RWPE1 (cell line): ENCODE results near the gene HEYL.

Source experiments
- CTCF ChIA-PET: fragments of 350-600 bp; sonication (Branson Sonifier 250); formaldehyde crosslinking; extraction: SDS; loops from one replicate; lab custom pipeline; 2021; lab: Yijun Ruan, JAX
- POLR2A ChIA-PET: fragments of 400-600 bp; formaldehyde crosslinking; extraction: SDS; loops from one replicate; lab custom pipeline; 2020; ENCODE audit warnings: antibody characterized with exemption; ENCODE audit not compliant: low non-redundant PET; lab: Yijun Ruan, JAX
- DNase-seq: peaks from one replicate; pipeline ENCODE4 v3.0.0; 2012; ENCODE audit warnings: low spot score
- H3K27ac ChIP-seq: fragments of 450-650 bp; 2 replicates; pipeline ENCODE4 v1.5.1; 2017
- CTCF ChIP-seq: fragments of 450-650 bp; conservative IDR thresholded peaks from 2 replicates; pipeline ENCODE4 v1.5.1; 2017; ENCODE audit warnings: low read depth, mild to moderate bottlenecking

The HEYL gene

DNA sequence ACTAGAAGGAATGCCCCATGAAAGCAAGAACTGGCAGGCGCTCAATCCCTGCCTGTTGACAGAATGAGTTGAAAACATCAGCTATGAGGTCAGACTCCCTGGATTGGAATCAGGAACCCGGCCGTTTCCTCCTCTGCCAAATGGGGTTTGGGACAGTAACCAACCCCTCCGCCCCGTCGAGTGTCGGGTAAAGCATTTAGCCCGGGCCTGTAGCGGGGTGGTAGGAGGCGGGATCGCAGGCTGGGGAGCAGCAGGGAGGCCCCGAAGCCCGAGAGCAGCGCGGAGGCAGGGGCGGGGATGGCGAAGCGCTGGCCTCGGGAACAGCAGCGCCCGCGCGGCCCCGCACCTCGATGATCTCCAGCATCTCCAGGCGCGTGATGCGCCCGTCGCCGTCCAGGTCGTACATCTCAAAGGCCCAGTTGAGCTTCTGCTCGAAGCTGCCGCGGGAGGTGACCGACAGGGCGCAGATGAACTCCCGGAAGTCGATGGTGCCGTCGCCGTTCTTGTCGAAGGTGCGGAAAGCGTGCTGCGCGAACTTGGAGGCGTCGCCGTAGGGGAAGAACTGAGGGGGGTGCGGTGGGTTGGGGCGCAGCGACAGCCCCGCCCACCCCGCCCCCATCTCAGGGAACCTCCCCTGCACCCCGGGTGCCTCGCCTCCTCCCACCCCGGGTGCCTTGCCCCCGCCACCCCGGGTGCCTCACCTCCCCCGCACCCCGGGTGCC is 44.3 kb upstream of the HEYL start:
- no peak for TF ChIP-seq CTCF
- POLR2A ChIA-PET = no interaction called here
- no peak overlapping the region for H3K27ac ChIP-seq
- no peak for DNase-seq
- CTCF ChIA-PET = no interaction called here

DNA sequence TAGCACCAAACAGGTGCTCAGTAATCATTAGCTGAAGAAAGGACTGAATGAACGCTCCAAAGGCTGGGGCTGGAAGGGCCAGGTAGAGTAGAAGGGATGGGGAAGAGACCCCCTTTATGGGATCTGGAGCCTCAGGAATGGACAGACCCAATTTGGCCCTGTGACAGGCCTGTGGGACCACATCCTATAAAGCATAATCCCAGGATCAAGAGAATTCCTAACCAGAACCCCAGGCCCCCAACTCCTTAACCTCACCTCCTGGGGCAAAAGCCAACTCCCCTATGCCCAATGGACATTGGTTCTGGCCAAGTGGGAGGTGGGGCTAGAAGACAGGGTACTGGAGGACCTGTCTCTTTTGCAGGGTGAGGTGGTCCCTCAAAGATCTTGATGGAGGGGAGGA is 42.6 kb upstream of the HEYL start:
- no peak for DNase-seq
- TF ChIP-seq CTCF = no peak
- no peak overlapping the region for H3K27ac ChIP-seq
- CTCF ChIA-PET = interaction anchor here (1.0 kb wide), 1 partner anchor 10 kb away, joined by 3 read pairs; no protein-coding TSS in a partner anchor
- POLR2A ChIA-PET = no interaction called here

GRCh38 chr1:39681294-39681693 is 41.9 kb upstream of the HEYL start:
- POLR2A ChIA-PET = no interaction called here

GRCh38 chr1:39680751-39681150 is 41.3 kb upstream of the HEYL start:
- no peak overlapping the region for H3K27ac ChIP-seq
- POLR2A ChIA-PET = no interaction called here
- no peak for DNase-seq
- no peak for TF ChIP-seq CTCF
- CTCF ChIA-PET = no interaction called here

More at GRCh38 chr1:39681294-39681693, 41.9 kb upstream of the HEYL start:
- H3K27ac ChIP-seq = no peak overlapping the region
- CTCF ChIA-PET = interaction anchor here (1.0 kb wide), 1 partner anchor 10 kb away, joined by 3 read pairs; no protein-coding TSS in a partner anchor
- no peak for TF ChIP-seq CTCF
- no peak for DNase-seq

- POLR2A ChIA-PET = no interaction called here
- CTCF ChIA-PET = interaction anchor here (0.7 kb wide), 1 partner anchor 23 kb away, joined by 3 read pairs; no protein-coding TSS in a partner anchor
- no peak overlapping the region for H3K27ac ChIP-seq
- no peak for TF ChIP-seq CTCF
- no peak for DNase-seq
These were observed 40.4 kb upstream of the HEYL start for GRCh38 chr1:39679821-39680220.

DNA sequence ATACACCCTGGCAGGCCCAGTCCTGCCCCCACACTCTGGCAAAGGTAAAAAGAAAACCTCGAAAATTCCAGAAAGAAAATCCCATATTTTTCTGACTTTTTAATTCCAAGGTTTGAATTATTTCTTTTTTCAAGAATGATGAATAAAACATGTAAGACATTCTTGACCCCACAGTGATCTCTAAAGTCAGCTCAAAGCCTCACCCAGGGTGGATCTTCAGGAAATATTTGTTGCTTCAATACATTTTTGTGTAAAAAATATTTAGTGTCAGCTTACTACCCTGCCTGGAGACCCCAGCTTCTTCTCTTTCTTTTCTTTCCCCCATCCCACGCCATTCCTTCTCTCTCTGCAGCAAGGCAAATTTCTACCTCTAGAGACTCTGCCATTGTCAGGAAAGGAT is 39.4 kb upstream of the HEYL start:
- no peak overlapping the region for H3K27ac ChIP-seq
- no peak for DNase-seq
- POLR2A ChIA-PET = no interaction called here
- TF ChIP-seq CTCF = no peak
- CTCF ChIA-PET = interaction anchor here (0.6 to 0.7 kb wide), 2 partner anchors 22 to 102 kb away, joined by 3 read pairs; no protein-coding TSS in a partner anchor
